ENCODE measurements around the gene IMPA2.

Gene IMPA2

GRCh38 chr18:11980494-11981191 lies 664 bp upstream of the IMPA2 start:
- peak; percentile 25 for TF ChIP-seq CTCF (IDR thresholded peaks at IDR 0.05; ENCODE audit: borderline replicate concordance, control extremely low read depth, extremely low read depth, insufficient read depth, missing control alignments)

DNA sequence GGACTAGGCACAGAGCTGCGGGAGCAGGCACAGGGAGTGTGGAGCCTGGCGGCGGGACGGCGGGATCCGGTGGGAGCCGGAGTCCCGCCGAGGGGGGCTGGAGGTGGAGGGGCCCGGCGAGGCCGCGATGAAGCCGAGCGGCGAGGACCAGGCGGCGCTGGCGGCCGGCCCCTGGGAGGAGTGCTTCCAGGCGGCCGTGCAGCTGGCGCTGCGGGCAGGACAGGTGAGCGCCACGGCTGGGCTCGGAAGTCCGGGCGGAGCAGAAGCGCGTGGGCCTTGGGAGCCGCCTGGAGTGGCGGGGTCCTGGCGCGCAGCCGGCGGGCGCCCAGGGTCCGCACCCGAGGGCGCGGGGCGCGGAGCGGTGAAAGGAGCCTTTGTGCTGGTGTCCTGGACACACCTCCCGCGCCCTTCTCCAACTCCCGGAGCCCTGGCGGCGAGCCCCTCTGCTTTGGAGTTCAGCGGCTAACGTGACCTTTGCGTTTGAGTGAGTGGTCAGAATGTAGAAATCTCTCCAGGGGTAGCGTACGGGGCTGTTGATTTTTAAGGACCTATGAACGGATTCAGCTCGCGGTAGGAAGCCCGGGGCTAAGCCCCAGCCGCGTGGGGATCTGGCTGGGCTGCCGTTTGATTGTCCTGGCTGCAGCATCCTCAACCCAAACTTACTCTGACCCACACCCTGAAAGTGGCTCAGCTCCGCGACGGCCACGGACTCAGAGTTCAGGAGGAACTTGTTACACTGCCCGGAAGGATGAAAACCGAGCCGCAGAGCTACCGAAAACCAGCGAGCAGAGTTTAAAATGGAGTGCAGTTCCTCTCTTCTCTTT lies 448 bp downstream of the IMPA2 start:
- no peak for DNase-seq (ENCODE audit: low spot score)
- no peak for TF ChIP-seq CTCF (IDR thresholded peaks at IDR 0.05; ENCODE audit: borderline replicate concordance, control extremely low read depth, extremely low read depth, insufficient read depth, missing control alignments)
- in situ Hi-C loops (cut with MboI; ENCODE audit: low sequenced_read_pairs, unreplicated experiment): no loop called here

More at GRCh38 chr18:11980494-11981191, 664 bp upstream of the IMPA2 start:
- in situ Hi-C loops (cut with MboI; ENCODE audit: low sequenced_read_pairs, unreplicated experiment): no loop called here
- peak; percentile 97 for DNase-seq (ENCODE audit: low spot score)

- no peak for DNase-seq (ENCODE audit: low spot score)
- in situ Hi-C loops (cut with MboI; ENCODE audit: low sequenced_read_pairs, unreplicated experiment): no loop called here
- TF ChIP-seq CTCF (IDR thresholded peaks at IDR 0.05; ENCODE audit: borderline replicate concordance, control extremely low read depth, extremely low read depth, insufficient read depth, missing control alignments): no peak
These were observed 1.7 kb downstream of the IMPA2 start for GRCh38 chr18:11982981-11983380.

GRCh38 chr18:11983592-11983991 lies 2.3 kb downstream of the IMPA2 start:
- TF ChIP-seq CTCF (IDR thresholded peaks at IDR 0.05; ENCODE audit: borderline replicate concordance, control extremely low read depth, extremely low read depth, insufficient read depth, missing control alignments): no peak
- DNase-seq (ENCODE audit: low spot score): no peak
- in situ Hi-C loops (cut with MboI; ENCODE audit: low sequenced_read_pairs, unreplicated experiment): no loop called here

GRCh38 chr18:11984091-11984490 lies 2.8 kb downstream of the IMPA2 start:
- in situ Hi-C loops (cut with MboI; ENCODE audit: low sequenced_read_pairs, unreplicated experiment): no loop called here
- no peak for TF ChIP-seq CTCF (IDR thresholded peaks at IDR 0.05; ENCODE audit: borderline replicate concordance, control extremely low read depth, extremely low read depth, insufficient read depth, missing control alignments)
- no peak for DNase-seq (ENCODE audit: low spot score)

DNA sequence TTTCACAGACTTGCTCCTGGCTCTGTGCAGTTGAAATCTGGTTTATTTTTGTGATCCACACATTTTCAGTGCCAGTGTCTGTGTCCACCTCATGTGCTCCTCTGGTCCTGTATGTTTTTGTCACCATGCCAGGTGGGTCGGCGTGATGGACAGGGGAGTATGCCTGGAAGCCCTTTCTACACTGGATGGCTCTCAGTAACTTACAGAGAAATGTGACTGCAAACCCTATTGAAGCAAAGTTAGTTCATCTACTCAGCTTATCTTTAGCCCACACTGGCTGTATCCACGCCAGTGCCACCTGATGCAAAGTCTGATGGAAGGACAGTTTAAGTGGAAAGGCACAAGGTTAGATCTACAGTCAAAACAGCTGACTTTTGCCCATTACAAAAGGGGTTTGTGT lies 4.3 kb downstream of the IMPA2 start:
- in situ Hi-C loops (cut with MboI; ENCODE audit: low sequenced_read_pairs, unreplicated experiment): no loop called here
- no peak for TF ChIP-seq CTCF (IDR thresholded peaks at IDR 0.05; ENCODE audit: borderline replicate concordance, control extremely low read depth, extremely low read depth, insufficient read depth, missing control alignments)
- no peak for DNase-seq (ENCODE audit: low spot score)

Measured in GM13976 (cell line).